MCF 10A (cell line): ENCODE data around the gene PNMA6E. TPM values are rescaled to one million over a fixed set of nuclear protein-coding genes. Genes with fewer than 3 reads are reported as not detected.

Experiments
- BruUV-seq: library from RNA; stranded (reverse); fragments of 400-500 nt; replicated peaks from 2 replicates; lab custom pipeline; 2021; lab: Mats Ljungman, UMichigan
- CTCF ChIA-PET: fragments of 300-600 bp; sonication (Branson Sonifier 250); formaldehyde crosslinking; extraction: SDS; loops from one replicate; lab custom pipeline; 2021; ENCODE audit warnings: antibody characterized with exemption, inconsistent platforms; lab: Yijun Ruan, JAX
- POLR2A ChIA-PET: fragments of 300-600, 350-650 bp; sonication (Branson Sonifier 250); formaldehyde crosslinking; extraction: SDS; loops from one replicate; lab custom pipeline; 2020; ENCODE audit warnings: antibody characterized with exemption, inconsistent platforms; lab: Yijun Ruan, JAX
- DNase-seq: peaks from one replicate; pipeline ENCODE4 v3.0.0-alpha.2; 2018; ENCODE audit not compliant: unreplicated experiment
- H3K27ac Mint-ChIP-seq: one replicate; pipeline ENCODE4 v1.8.0; 2022; ENCODE audit warnings: mild to moderate bottlenecking, low read depth, mixed read lengths; ENCODE audit not compliant: unreplicated experiment
- H3K27me3 Mint-ChIP-seq: one replicate; pipeline ENCODE4 v1.8.0; 2022; ENCODE audit warnings: mixed read lengths; ENCODE audit not compliant: insufficient read depth, unreplicated experiment
- H3K36me3 Mint-ChIP-seq: one replicate; pipeline ENCODE4 v1.8.0; 2022; ENCODE audit warnings: mild to moderate bottlenecking, moderate library complexity, mixed read lengths; ENCODE audit not compliant: insufficient read depth, unreplicated experiment
- H3K4me1 Mint-ChIP-seq: one replicate; pipeline ENCODE4 v1.8.0; 2022; ENCODE audit warnings: mixed read lengths; ENCODE audit not compliant: insufficient read depth, unreplicated experiment
- H3K4me3 Mint-ChIP-seq: one replicate; pipeline ENCODE4 v1.8.0; 2022; ENCODE audit warnings: mild to moderate bottlenecking, moderate library complexity, mixed read lengths; ENCODE audit not compliant: unreplicated experiment
- H3K9me3 Mint-ChIP-seq: one replicate; pipeline ENCODE4 v1.8.0; 2022; ENCODE audit warnings: mixed read lengths; ENCODE audit not compliant: unreplicated experiment
- intact Hi-C: fragments of 100-400 bp; cut with micrococcal nuclease; formaldehyde crosslinking; loops from 2 replicates; pipeline ENCODE4 v1.14.1; 2022
- total RNA-seq: library from RNA; stranded (reverse); gene quantifications from 2 replicates; pipeline ENCODE4 v1.2.3, GENCODE V29; 2022
- TF ChIP-seq, protein P1 (sequence below): fragments of 200-600 bp; IDR thresholded peaks from one replicate; pipeline ENCODE4 v1.8.0; 2022; ENCODE audit warnings: antibody characterized with exemption, mild to moderate bottlenecking; ENCODE audit not compliant: unreplicated experiment

Gene PNMA6E
- total RNA-seq, 1 experiment from 2014 or later, result not detected

DNA sequence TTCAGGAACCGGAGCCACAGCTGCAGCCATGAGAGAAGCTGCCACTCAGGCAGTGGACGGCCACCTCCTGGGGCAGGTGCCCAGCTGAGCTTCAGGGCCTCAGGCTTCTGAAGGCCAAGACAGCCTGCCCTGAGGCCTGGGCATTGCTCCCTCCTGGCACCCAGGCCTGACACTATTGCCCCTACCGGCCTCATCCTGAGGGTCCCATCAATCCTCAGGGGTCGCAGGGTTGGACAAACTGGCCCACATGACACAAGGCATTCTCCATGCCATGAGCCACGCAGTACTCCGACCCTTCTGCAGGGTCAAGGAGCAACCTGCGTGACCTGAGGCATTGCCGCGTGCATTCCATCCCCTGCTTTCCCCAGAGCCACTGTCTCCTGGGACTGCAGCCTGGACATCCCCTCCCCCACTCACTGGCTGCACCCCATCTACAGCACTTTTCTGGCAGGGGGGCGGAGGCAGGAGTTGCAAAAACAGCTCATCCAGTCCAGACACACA, 7.1 kb upstream of the PNMA6E start:
- no TSS peak for BruUV-seq
- POLR2A ChIA-PET, result no interaction called here
- TF ChIP-seq, protein P1, sequence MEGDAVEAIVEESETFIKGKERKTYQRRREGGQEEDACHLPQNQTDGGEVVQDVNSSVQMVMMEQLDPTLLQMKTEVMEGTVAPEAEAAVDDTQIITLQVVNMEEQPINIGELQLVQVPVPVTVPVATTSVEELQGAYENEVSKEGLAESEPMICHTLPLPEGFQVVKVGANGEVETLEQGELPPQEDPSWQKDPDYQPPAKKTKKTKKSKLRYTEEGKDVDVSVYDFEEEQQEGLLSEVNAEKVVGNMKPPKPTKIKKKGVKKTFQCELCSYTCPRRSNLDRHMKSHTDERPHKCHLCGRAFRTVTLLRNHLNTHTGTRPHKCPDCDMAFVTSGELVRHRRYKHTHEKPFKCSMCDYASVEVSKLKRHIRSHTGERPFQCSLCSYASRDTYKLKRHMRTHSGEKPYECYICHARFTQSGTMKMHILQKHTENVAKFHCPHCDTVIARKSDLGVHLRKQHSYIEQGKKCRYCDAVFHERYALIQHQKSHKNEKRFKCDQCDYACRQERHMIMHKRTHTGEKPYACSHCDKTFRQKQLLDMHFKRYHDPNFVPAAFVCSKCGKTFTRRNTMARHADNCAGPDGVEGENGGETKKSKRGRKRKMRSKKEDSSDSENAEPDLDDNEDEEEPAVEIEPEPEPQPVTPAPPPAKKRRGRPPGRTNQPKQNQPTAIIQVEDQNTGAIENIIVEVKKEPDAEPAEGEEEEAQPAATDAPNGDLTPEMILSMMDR, result no peak
- no peak for DNase-seq
- Mint-ChIP-seq H3K9me3 (no peaks in the 10 kb centered on the region), H3K4me3 (no peak overlapping the region), H3K36me3 (no peaks in the 10 kb centered on the region), H3K27ac (no peak overlapping the region), H3K4me1 (no peaks in the 10 kb centered on the region), H3K27me3 (peaks cover 54% of the 10 kb centered on the region)
- intact Hi-C loops, result no loop called here
- CTCF ChIA-PET, result no interaction called here

DNA sequence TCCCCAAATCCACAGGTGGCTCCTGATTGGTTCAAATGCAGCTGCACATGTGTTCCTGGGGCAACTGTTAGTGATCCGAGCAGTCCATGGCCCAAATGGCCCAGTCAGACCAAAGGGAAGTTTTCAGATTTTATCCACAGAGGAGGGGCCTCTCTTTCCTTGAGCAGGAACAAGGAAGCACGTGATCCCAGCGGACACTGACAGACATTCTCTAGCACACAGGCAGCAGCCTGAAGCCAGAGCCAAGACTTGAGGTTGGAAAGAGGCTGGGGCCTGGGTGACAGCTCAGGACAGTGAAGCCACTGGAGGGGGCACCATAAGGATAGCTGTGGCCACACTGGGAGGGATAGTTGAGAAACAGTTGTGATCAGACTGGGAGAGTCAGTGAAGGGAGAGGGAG, 6.6 kb upstream of the PNMA6E start:
- BruUV-seq, result no TSS peak
- H3K27ac Mint-ChIP-seq, result no peak overlapping the region
- DNase-seq, result no peak
- no peaks in the 10 kb centered on the region for H3K4me1 Mint-ChIP-seq
- ChIA-PET CTCF (no interaction called here), POLR2A (no interaction called here)
- no peaks in the 10 kb centered on the region for H3K9me3 Mint-ChIP-seq
- H3K27me3 Mint-ChIP-seq, result peaks cover 59% of the 10 kb centered on the region
- H3K36me3 Mint-ChIP-seq, result no peaks in the 10 kb centered on the region
- H3K4me3 Mint-ChIP-seq, result no peak overlapping the region
- TF ChIP-seq, protein P1, result no peak
- intact Hi-C loops, result no loop called here

DNA sequence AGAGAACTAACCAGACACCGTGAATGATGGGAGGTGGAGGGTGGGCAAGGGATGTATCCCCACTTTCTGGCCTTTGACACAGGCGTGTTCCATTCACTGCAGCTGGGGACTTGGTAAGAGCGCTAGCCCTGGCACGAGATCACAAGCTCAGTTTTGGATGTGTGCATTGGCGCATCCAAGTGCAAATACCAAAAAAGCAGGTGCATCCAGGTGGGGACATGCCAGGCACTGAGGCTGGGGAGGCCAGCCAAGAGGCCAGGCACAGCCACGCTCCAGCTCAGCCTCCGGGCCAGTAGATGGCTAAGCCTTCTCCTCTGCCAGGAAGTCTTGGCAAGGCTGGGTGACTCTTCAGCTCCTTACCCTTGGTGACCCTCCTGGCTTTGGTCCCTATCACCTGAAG, 5.8 kb upstream of the PNMA6E start:
- Mint-ChIP-seq H3K4me1 (no peaks in the 10 kb centered on the region), H3K27ac (no peak overlapping the region), H3K4me3 (no peak overlapping the region), H3K9me3 (no peaks in the 10 kb centered on the region), H3K36me3 (no peaks in the 10 kb centered on the region), H3K27me3 (peaks cover 58% of the 10 kb centered on the region)
- ChIA-PET CTCF (no interaction called here), POLR2A (no interaction called here)
- TF ChIP-seq, protein P1, result no peak
- no peak for DNase-seq
- BruUV-seq, result no TSS peak
- intact Hi-C loops, result no loop called here

DNA sequence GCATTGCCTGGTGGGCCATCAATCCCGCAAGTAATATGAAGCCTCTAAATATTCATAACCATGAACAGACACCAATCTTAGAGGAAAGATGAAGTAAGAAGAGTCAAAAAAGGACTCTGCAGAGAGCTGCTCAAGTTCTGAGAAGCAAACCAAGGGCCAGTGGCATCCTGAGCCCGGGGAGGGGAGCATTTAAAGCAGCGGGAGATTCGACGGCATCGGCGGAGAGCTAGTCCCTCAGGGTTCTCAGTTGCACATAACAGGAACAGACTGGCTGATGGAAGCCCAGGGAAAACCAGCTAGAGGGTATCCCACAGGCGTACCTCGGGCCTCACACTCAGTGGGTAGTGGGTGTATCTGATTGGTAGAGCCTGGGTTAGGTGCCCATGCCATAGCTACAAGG, 4.9 kb upstream of the PNMA6E start:
- H3K9me3 Mint-ChIP-seq, result no peaks in the 10 kb centered on the region
- peaks cover 49% of the 10 kb centered on the region for H3K27me3 Mint-ChIP-seq
- no peak for DNase-seq
- TF ChIP-seq, protein P1, result no peak
- intact Hi-C loops, result no loop called here
- H3K4me3 Mint-ChIP-seq, result no peak overlapping the region
- CTCF ChIA-PET, result interaction anchor here (0.6 to 0.9 kb wide), 3 partner anchors 101 to 464 kb away, joined by 3 to 4 read pairs (median 4); no protein-coding TSS in a partner anchor
- no peaks in the 10 kb centered on the region for H3K4me1 Mint-ChIP-seq
- no peaks in the 10 kb centered on the region for H3K36me3 Mint-ChIP-seq
- POLR2A ChIA-PET, result no interaction called here
- no TSS peak for BruUV-seq
- no peak overlapping the region for H3K27ac Mint-ChIP-seq
